Liver (tissue), 9 donors: ENCODE measurements around the gene ZSCAN12. TPM values are rescaled to one million over a fixed set of nuclear protein-coding genes. Genes with fewer than 3 reads are reported as not detected.

Source experiments
- DNase-seq: peaks from one replicate; pipeline ENCODE4 v3.0.0-alpha.2; 2017; ENCODE audit warnings: low spot score
- H3K27ac ChIP-seq, 2 donors: one replicate each; pipeline ENCODE4 v1.7.0; 2013; ENCODE audit warnings: inconsistent platforms in 2 of 2, low read length in 2 of 2, control low read depth in 1 of 2, low read depth in 1 of 2, mild to moderate bottlenecking in 1 of 2
- H3K27me3 ChIP-seq, 4 donors: one replicate each; pipeline versions ENCODE4 v1.6.1 to v1.7.0; 2013; ENCODE audit warnings: low read length in 3 of 4, inconsistent platforms in 1 of 4, mild to moderate bottlenecking in 1 of 4, moderate library complexity in 1 of 4; ENCODE audit not compliant: control insufficient read depth in 4 of 4, insufficient read depth in 4 of 4
- H3K36me3 ChIP-seq, 4 donors: one replicate each; pipeline versions ENCODE4 v1.6.1 to v1.7.0; 2013; ENCODE audit warnings: low read length in 3 of 4, mild to moderate bottlenecking in 3 of 4, low read depth in 1 of 4, moderate library complexity in 1 of 4; ENCODE audit not compliant: control insufficient read depth in 4 of 4, insufficient read depth in 3 of 4
- H3K4me1 ChIP-seq, 4 donors: one replicate each; pipeline versions ENCODE4 v1.6.1 to v1.7.0; 2013; ENCODE audit warnings: low read length in 3 of 4, mild to moderate bottlenecking in 3 of 4, moderate library complexity in 1 of 4; ENCODE audit not compliant: control insufficient read depth in 4 of 4, insufficient read depth in 4 of 4
- H3K4me3 ChIP-seq, 3 donors: one replicate each; pipeline versions ENCODE4 v1.6.1 to v1.7.0; 2013; ENCODE audit warnings: low read length in 3 of 3, control low read depth in 1 of 3, low read depth in 1 of 3, mild to moderate bottlenecking in 1 of 3
- H3K9ac ChIP-seq, 2 donors: one replicate each; pipeline ENCODE4 v1.7.0; 2013; ENCODE audit warnings: low read length in 2 of 2, mild to moderate bottlenecking in 2 of 2, moderate library complexity in 2 of 2, control low read depth in 1 of 2, low read depth in 1 of 2
- H3K9me3 ChIP-seq, 4 donors: one replicate each; pipeline versions ENCODE4 v1.6.1 to v1.7.0; 2013; ENCODE audit warnings: low read length in 3 of 4; ENCODE audit not compliant: control insufficient read depth in 4 of 4
- EGR1 ChIP-seq, 2 donors: IDR thresholded peaks; 2 replicates each; pipeline ENCODE4 v1.6.1; 2016 to 2018; ENCODE audit warnings: antibody characterized with exemption in 2 of 2, low read depth in 2 of 2
- FOXA1 ChIP-seq: IDR thresholded peaks from 2 replicates; pipeline ENCODE4 v1.6.1; 2016; ENCODE audit warnings: antibody characterized with exemption
- FOXA2 ChIP-seq: IDR thresholded peaks from 2 replicates; pipeline ENCODE4 v1.6.1; 2016; ENCODE audit warnings: antibody characterized with exemption
- GABPA ChIP-seq, 2 donors: IDR thresholded peaks in 1 of 2; conservative IDR thresholded peaks in 1 of 2; 2 replicates each; pipeline ENCODE4 v1.6.1; 2016; ENCODE audit warnings: antibody characterized with exemption in 2 of 2, mild to moderate bottlenecking in 1 of 2, moderate library complexity in 1 of 2
- HNF4A ChIP-seq, 2 donors: conservative IDR thresholded peaks; 2 replicates each; pipeline ENCODE4 v1.6.1; 2016; ENCODE audit warnings: antibody characterized with exemption in 2 of 2, mild to moderate bottlenecking in 2 of 2
- HNF4G ChIP-seq: IDR thresholded peaks from 2 replicates; pipeline ENCODE4 v1.6.1; 2016; ENCODE audit warnings: antibody characterized with exemption
- JUND ChIP-seq, 2 donors: IDR thresholded peaks; 2 replicates each; pipeline ENCODE4 v1.6.1; 2016; ENCODE audit warnings: antibody characterized with exemption in 2 of 2
- NR2F2 ChIP-seq: IDR thresholded peaks from 2 replicates; pipeline ENCODE4 v1.6.1; 2016; ENCODE audit warnings: antibody characterized with exemption
- RXRA ChIP-seq, 2 donors: IDR thresholded peaks; 2 replicates each; pipeline ENCODE4 v1.6.1; 2017 to 2018; ENCODE audit warnings: antibody characterized with exemption in 2 of 2, mild to moderate bottlenecking in 1 of 2
- TAF1 ChIP-seq: conservative IDR thresholded peaks from 2 replicates; pipeline ENCODE4 v1.6.1; 2016; ENCODE audit warnings: antibody characterized with exemption, mild to moderate bottlenecking
- YY1 ChIP-seq: IDR thresholded peaks from 2 replicates; pipeline ENCODE4 v1.6.1; 2016; ENCODE audit warnings: antibody characterized with exemption, mild to moderate bottlenecking
- WGBS: extraction: QIAGEN DNeasy Blood & Tissue Kit; methylation state at CpG from one replicate; pipeline ENCODE4 v1.1.7; 2013; 5-methylcytosine and 5-hydroxymethylcytosine counted together
- polyA plus RNA-seq, 2 donors: library from polyadenylated mRNA; stranded (reverse) in 1 of 2; unstranded in 1 of 2; fragments of 200-250 nt in 1 of 2; fragments of >200 nt in 1 of 2; fragmentation: Nextera tagmentation in 1 of 2; extraction: Ambion mirVana in 1 of 2; gene quantifications; one replicate each; pipeline versions ENCODE4 v1.2.1 to v1.2.3, GENCODE V29; 2013 to 2015
- total RNA-seq, 2 donors: library from RNA; depleted of rRNA; stranded (reverse); fragments of >200 nt; gene quantifications; one replicate each; pipeline ENCODE4 v1.2.3, GENCODE V29; 2014
- TF ChIP-seq, protein P1 (sequence below): IDR thresholded peaks from 2 replicates; pipeline ENCODE4 v1.6.1; 2016; ENCODE audit warnings: antibody characterized with exemption
- TF ChIP-seq, protein P2 (sequence below): IDR thresholded peaks from 2 replicates; pipeline ENCODE4 v1.6.1; 2016; ENCODE audit warnings: antibody characterized with exemption
- TF ChIP-seq, protein P3 (sequence below): fragments of 150-350 bp; IDR thresholded peaks from 2 replicates; pipeline ENCODE4 v1.5.1; 2017; ENCODE audit warnings: improper control_type of control experiment, low read depth, low read length; ENCODE audit not compliant: missing input control
- TF ChIP-seq, protein P4 (sequence below): IDR thresholded peaks from 2 replicates; pipeline ENCODE4 v1.6.1; 2016; ENCODE audit warnings: antibody characterized with exemption
- TF ChIP-seq, protein P5 (sequence below): IDR thresholded peaks from 2 replicates; pipeline ENCODE4 v1.6.1; 2016; ENCODE audit warnings: antibody characterized with exemption, mild to moderate bottlenecking
- donor health status: healthy.
- donor health status: healthy.
- donor health status: healthy.
- donor health status: healthy.
- donor health status: healthy.

Gene ZSCAN12
- total and polyA plus RNA-seq, 4 donors = 0.46 to 3.9 (median 2.0) TPM

DNA sequence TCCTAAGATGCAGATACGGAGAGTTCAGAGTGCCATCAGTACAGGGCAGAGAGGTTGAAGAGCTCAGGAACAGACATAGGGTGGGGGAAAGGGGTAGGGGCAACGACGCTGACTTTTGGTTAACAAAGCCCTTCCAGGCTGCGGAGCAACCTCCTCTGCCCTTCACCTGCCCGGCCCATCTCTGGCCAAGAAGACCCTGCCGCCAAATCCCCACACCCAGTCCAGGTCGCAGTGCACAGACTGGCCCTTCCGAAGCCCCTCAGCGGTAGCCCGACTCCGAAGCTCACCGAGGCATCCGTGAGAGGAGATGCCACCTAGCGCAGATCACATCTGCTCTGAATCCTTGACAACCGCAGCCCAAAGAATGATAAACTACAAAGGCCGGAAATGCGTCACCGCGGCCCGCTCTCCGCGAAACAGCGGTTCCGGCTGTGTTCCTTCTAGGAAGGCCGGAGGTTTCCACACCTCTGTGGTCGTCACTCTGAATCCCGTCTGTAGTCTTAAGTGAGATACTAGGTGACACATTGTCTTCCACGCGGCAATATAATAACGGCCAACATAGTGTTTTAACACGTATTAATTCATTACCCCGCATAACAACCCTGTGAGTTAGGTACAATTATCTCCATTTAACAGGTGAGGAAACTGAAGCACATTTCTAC, 43.7 kb upstream of the ZSCAN12 start, which contains the start of gene ZSCAN23:
TSS of gene ZSCAN23 (minus strand) at position 380 of the 662 bp plus-strand sequence. CDS start 7,225 bp downstream, outside the sequence.
- H3K27ac ChIP-seq = no peak within 1 kb of the TSS
- TF ChIP-seq, protein P1, sequence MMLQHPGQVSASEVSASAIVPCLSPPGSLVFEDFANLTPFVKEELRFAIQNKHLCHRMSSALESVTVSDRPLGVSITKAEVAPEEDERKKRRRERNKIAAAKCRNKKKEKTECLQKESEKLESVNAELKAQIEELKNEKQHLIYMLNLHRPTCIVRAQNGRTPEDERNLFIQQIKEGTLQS = no peak
- TF ChIP-seq EGR1 (IDR thresholded peaks at IDR 0.05; ENCODE audit: low read depth in 2 of 2) (no peak), YY1 (no peak), GABPA (IDR thresholded peaks at IDR 0.05 in 1 of 2, conservative IDR thresholded peaks at IDR 0.05 in 1 of 2) (peak; percentile 92 to 95)
- H3K9me3 ChIP-seq = peaks cover 2 to 12% (median 4%) of the 10 kb centered on the region in 4 donors
- H3K4me3 ChIP-seq = peak within 1 kb of the TSS; percentile 49 to 61 (median 58)
- no peaks in the 10 kb centered on the region for H3K36me3 ChIP-seq
- 4% methylated on average over 32 of the region's 32 CpGs for WGBS
- H3K4me1 ChIP-seq = peaks cover 0 to 3% (median 1%) of the 10 kb centered on the region in 4 donors
- DNase-seq = peak; percentile 60
- H3K27me3 ChIP-seq = peaks cover 4 to 16% (median 10%) of the 10 kb centered on the region in 4 donors
- no peak within 1 kb of the TSS for H3K9ac ChIP-seq

DNA sequence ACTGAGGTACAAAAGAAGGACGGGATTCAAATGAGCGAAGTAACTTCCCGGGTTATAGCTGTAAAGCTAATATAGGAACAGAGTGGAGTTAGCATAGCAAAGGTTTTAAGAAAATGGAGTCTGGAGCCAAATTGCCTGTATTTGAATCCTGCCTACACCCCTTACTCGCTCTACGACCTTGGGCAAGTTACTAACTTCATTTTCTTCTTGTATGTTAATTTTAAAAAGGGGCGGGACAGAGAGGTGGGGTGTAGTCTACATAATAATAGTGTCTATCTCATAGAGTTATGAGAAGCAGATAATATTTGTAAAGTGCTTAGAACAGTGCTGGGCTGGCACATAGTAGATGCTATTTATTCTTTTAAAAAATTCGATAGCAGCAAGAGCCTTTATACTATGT, 43.0 kb upstream of the ZSCAN12 start:
- TF ChIP-seq JUND (IDR thresholded peaks at IDR 0.05) = no peak
- TF ChIP-seq TAF1 = no peak
- TF ChIP-seq, protein P2, sequence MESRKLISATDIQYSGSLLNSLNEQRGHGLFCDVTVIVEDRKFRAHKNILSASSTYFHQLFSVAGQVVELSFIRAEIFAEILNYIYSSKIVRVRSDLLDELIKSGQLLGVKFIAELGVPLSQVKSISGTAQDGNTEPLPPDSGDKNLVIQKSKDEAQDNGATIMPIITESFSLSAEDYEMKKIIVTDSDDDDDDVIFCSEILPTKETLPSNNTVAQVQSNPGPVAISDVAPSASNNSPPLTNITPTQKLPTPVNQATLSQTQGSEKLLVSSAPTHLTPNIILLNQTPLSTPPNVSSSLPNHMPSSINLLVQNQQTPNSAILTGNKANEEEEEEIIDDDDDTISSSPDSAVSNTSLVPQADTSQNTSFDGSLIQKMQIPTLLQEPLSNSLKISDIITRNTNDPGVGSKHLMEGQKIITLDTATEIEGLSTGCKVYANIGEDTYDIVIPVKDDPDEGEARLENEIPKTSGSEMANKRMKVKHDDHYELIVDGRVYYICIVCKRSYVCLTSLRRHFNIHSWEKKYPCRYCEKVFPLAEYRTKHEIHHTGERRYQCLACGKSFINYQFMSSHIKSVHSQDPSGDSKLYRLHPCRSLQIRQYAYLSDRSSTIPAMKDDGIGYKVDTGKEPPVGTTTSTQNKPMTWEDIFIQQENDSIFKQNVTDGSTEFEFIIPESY = no peak
- TF ChIP-seq, protein P3, sequence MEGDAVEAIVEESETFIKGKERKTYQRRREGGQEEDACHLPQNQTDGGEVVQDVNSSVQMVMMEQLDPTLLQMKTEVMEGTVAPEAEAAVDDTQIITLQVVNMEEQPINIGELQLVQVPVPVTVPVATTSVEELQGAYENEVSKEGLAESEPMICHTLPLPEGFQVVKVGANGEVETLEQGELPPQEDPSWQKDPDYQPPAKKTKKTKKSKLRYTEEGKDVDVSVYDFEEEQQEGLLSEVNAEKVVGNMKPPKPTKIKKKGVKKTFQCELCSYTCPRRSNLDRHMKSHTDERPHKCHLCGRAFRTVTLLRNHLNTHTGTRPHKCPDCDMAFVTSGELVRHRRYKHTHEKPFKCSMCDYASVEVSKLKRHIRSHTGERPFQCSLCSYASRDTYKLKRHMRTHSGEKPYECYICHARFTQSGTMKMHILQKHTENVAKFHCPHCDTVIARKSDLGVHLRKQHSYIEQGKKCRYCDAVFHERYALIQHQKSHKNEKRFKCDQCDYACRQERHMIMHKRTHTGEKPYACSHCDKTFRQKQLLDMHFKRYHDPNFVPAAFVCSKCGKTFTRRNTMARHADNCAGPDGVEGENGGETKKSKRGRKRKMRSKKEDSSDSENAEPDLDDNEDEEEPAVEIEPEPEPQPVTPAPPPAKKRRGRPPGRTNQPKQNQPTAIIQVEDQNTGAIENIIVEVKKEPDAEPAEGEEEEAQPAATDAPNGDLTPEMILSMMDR = no peak
- no peak for TF ChIP-seq YY1
- TF ChIP-seq NR2F2 = no peak
- TF ChIP-seq, protein P4, sequence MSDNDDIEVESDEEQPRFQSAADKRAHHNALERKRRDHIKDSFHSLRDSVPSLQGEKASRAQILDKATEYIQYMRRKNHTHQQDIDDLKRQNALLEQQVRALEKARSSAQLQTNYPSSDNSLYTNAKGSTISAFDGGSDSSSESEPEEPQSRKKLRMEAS = no peak
- TF ChIP-seq FOXA1 = no peak
- no peak for TF ChIP-seq RXRA (IDR thresholded peaks at IDR 0.05)
- TF ChIP-seq, protein P1 = no peak
- TF ChIP-seq, protein P5, sequence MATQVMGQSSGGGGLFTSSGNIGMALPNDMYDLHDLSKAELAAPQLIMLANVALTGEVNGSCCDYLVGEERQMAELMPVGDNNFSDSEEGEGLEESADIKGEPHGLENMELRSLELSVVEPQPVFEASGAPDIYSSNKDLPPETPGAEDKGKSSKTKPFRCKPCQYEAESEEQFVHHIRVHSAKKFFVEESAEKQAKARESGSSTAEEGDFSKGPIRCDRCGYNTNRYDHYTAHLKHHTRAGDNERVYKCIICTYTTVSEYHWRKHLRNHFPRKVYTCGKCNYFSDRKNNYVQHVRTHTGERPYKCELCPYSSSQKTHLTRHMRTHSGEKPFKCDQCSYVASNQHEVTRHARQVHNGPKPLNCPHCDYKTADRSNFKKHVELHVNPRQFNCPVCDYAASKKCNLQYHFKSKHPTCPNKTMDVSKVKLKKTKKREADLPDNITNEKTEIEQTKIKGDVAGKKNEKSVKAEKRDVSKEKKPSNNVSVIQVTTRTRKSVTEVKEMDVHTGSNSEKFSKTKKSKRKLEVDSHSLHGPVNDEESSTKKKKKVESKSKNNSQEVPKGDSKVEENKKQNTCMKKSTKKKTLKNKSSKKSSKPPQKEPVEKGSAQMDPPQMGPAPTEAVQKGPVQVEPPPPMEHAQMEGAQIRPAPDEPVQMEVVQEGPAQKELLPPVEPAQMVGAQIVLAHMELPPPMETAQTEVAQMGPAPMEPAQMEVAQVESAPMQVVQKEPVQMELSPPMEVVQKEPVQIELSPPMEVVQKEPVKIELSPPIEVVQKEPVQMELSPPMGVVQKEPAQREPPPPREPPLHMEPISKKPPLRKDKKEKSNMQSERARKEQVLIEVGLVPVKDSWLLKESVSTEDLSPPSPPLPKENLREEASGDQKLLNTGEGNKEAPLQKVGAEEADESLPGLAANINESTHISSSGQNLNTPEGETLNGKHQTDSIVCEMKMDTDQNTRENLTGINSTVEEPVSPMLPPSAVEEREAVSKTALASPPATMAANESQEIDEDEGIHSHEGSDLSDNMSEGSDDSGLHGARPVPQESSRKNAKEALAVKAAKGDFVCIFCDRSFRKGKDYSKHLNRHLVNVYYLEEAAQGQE = no peak
- TF ChIP-seq HNF4G = no peak
- TF ChIP-seq EGR1 (IDR thresholded peaks at IDR 0.05; ENCODE audit: low read depth in 2 of 2) = no peak
- TF ChIP-seq GABPA (IDR thresholded peaks at IDR 0.05 in 1 of 2, conservative IDR thresholded peaks at IDR 0.05 in 1 of 2) = no peak
- no peak for TF ChIP-seq FOXA2
- no peak for TF ChIP-seq HNF4A (conservative IDR thresholded peaks at IDR 0.05)
- Histone ChIP-seq H3K4me1 (peaks cover 0 to 3% (median 1%) of the 10 kb centered on the region in 4 donors), H3K4me3 (peak overlapping the region in 1 of 3 donors; percentile 49), H3K27ac (no peak overlapping the region), H3K27me3 (peaks cover 4 to 16% (median 10%) of the 10 kb centered on the region in 4 donors), H3K9ac (no peak overlapping the region), H3K9me3 (peaks cover 2 to 12% (median 4%) of the 10 kb centered on the region in 4 donors), H3K36me3 (no peaks in the 10 kb centered on the region)
- WGBS = 67% methylated on average over 7 of the region's 7 CpGs
- no peak for DNase-seq
